Measurements from ENCODE around the gene PARD3B.

The PARD3B gene

DNA sequence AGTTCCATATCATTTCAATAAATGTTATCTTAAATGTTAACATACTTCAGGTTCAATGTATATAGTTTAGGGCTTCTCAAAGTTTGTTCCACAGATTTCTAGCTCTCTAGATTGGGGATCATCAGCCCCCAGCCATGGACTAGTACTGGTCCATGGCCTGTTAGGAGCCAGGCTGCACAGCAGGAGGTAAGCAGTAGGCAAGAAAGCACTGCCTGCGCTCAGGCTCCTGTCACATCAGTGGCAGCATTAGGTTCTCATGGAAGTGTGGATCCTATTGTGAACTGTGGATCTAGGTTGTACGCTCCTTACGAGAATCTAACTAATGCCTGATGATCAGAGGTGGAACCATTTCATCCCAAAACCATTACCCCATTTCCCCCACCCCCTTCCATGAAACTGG, 531.1 kb downstream of the PARD3B start:
- DNase-seq: no peak

DNA sequence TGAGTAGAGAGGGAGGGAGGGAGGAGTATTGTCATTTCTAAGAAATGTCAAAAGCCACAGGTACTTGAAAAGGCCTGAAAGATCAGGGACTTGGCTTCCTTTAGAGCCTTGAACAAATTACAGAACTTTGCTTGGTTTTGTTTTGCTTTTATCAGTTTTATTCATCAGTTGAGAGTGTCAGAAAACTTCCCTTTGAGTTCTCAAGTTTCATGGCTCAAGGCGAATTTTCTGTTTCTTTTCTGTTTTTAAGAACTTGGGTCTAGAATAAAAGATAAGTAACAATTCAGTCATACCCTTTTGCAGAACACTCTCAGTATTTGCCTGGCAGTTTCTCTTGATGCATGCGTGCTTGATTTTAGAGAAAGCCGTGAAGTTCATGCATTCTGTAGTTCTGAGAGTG, 531.9 kb downstream of the PARD3B start:
- no peak for DNase-seq

DNA sequence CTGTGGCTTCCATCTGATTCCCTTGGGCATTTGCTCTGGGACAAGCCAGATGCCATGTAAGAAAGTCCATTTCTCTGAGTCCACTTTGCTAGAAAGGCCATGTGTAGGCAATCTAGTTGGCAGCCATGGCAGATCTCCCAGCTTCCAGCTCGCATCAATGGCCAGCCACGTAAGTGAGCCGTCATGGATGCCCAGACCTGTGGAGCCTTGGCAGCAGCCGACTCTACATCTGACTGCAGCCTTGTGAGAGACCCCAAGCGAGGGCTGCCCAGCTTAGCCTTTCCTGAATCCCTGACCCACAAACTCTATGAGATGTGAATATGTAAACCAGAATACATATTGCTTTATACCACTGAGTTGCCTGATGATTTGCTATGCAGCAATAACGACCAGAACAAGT, 533.5 kb downstream of the PARD3B start:
- no peak for DNase-seq

DNA sequence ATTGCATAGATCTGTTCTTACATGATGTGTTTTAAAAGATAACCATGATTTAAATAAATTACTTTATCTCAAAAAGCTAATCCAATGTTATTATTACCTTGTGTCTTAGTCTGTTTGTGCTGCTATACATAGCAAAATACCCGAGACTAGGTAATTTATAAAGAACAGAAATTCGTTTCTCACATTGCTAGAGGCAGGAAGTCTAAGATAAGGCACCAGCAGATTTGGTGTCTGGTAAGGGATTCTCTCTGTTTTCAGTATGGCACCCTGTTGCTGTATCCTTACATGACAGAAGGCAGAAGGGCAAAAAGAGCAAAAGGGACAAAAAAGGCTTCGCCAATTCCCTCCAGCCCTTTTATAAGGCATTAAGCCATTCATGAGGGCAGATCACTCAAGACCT, 533.9 kb downstream of the PARD3B start:
- no peak for DNase-seq

DNA sequence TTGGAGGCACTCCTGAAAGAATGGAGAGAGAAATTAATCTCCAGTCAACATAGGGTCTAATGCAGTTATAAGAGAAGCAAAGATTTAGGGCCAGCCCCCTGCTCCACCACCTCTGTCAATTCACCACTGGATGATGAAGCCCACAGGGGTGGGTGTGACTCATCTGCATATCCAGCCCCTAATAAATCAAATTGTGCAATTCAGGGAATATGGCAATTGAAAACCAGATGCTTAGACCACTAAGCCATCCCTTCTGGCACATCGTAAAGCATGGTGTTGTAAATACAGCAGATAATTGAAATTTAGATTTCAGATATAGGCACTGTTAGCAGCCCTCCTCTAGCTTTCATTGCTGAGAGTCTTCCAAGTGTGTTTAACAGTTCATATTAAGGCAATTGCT, 541.4 kb downstream of the PARD3B start:
- no peak for DNase-seq

DNA sequence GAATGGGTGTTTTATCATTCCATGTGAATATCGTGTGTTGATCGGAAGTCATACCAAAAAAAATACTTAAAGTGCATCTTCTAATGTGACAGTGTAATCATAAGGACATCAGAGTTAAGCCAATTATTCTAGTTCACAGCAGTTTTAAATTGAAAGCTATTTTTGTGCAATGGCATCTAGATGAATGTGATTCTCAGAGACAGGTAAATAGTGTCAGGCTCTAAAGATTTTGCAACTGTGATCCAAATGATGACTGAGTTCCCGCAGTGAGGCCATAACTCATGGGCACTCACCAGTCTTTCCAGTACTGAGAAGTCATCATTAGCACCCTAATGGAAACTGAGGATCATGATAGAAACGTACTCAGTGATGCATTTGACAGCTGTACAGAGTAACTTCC, 542.6 kb downstream of the PARD3B start:
- DNase-seq: no peak

DNA sequence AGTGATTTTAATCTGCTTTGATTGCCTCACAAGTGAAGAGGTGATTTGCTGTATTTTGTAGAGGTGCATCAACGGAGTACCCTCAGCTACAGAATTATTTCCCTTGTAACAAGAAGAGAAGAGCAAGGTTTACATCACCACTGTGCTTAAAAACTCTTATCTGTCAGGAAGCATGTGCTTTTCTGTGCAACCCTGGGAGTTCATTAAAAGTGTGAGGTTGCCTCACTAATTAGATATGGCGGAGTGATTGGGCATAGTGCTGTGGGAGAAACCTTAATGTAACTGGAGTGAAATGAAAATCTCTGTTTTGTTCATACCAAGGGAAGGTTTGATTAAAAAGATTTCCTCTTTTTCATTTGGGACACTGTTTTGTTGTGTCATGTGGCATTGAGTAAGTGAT, 544.7 kb downstream of the PARD3B start:
- DNase-seq: no peak

DNA sequence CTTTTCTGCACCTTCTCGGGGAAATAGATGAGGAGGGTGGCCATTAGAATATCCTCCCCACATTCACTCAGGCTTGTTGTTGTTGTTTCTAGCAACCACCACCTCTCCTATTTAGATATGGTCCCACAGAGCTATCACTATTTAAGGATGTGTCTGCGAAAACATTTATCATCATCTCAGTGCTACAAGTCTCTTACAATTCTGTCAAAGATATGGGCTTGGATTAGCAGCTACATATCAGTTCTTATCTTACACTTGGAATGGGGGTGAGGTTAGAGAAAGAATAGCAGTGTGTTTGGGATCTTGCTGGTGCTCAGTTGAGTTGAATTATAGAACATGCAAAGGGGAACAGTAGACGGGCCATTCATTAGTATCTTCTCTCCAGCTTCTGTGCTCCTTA, 546.1 kb downstream of the PARD3B start:
- DNase-seq: no peak

DNA sequence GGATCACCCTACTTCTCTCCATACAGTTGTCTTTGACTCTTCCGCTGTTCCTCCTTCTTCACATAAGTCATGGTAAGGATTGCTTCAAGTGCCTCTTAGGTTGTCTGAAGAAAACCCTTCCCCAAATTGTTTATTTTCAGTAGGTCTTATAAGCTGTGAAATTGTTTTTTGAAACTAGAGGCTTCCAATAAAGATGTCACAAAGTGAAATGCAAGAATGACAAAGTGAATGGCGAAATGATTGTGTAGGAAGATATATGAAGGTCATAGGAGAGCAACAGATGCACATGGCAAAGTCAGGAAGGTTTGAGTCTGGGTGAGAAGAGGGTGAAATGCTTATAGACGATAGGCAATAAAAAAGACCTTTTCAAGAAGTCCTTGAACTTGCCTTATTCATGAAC, 548.8 kb downstream of the PARD3B start:
- DNase-seq: no peak

DNA sequence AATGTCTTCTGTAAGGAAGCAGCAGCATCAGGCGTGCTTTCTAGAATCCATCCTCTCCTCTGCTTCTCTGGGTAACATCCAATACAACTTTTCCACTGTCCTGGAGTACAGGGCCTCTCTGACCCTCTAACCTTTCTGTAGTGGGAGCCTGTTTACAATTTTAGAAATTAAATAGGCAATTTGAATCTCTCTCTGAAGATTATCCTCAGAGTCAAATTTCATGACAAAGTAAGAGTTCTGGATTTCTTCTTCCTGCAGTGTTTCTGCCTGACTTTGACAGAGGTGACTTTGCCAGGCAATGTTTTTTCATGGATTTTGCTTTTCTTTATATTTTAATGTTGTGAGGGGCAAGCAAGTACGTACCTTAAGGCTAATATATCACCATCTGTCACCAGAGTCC, 558.4 kb downstream of the PARD3B start:
- no peak for DNase-seq

DNA sequence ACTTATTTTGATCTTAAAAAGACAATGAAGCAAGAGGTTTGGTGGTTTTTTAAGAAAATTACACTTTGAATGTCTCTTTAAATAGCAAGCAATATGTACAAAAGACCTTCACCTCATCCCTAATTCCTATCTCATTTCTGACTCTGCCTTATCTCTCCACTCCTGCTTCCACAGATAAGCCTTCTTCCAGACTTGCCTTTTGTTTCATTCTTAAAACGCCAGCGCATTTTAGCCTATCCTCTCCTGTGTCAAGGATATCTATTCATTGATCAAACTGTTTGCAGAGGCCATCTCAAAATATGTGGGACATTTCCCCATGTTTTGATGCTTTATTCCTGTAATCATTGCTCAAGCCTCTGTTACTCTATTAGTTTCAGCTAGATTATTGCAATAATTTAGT, 562.5 kb downstream of the PARD3B start:
- no peak for DNase-seq

DNA sequence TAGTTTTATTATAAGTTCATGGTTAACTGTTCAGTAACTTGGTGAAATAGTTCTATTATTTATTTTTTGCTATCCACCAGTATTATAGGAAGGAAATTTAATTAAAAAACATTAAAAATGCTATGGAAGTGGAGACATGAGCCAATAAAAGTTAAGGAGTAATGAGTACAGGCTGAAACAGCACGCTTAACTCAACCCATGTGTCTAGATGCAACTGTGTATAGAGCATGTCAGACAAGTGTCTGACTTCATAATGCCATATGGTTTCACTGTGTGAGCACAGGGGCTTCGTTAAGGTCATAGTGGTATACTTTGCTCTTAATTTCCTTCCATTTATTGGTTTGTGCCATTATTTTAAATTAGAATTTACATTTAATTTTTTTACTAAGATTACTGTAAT, 570.2 kb downstream of the PARD3B start:
- no peak for DNase-seq

DNA sequence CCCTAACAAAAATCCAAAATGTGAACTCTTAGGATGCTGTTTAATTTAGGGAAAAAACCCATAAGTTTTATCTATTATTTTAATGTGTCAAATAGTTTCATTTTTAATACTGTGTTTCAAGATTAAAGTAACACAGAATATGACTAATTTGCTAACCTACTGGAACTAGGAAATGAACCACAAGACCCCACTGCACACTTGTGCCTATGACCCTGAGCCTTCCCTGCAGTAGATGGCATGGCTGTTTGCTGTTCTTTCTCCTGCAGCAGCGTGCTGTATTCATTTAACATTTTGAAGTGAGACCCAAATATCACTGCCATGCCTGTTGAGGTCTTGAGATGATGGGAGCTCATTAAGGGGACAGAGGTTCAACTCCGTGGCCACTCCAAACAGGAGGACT, 571.9 kb downstream of the PARD3B start:
- no peak for DNase-seq

DNA sequence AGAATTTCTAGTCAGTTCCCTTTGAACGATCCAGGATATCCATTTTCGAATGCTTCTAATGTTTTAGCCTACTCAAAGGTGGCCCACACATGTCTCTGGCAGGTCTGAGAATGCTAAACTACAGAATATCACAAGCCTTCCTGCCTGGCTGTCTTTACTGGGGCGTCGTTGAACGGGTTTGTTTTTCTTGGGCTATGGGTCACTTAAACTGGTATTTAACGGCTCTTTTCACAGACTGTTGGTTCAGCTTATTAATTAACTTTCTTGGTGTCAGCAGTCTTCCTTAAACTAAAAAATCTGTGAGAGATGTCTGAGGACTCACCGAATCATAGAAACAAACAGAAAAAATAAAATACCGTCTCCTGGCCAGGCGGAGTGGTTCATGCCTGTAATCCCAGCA, 573.9 kb downstream of the PARD3B start:
- DNase-seq: no peak

DNA sequence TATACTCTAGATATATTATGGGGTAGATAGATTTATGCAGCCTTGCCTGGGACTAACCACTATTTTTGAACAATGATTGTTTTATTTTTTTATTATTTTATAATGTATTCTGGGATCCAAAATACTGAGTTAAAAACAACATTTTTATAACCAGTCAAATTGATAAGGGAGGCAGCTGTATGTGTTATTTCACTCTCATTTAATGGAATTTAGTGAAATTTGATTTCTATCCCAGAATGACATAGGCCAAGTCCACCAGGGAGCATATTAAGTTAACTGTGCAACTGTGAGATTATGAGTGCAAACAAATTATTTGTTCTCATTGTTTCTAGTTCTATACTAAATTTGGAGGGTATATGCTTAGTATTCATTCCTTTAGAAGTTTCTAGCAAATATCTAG, 583.5 kb downstream of the PARD3B start:
- no peak for DNase-seq

DNA sequence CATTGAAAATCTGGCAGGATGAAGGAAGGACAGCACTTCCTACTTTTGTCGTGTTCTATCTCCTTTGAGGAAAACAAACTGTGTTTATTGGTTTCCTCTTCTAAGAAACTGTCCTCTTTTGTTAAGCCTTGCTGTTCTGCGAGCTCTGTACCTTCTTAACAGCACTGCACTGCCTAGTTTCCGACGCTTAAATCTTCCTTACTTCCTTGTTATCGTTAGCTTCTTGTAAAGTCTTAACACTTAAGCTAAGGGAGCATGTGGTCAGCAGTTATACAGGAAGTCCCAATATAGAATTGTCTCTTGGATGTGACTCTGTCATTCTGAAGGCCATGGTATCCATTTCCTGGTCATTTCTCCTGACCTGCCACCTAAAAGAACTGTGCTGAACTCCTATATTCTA, 584.3 kb downstream of the PARD3B start:
- DNase-seq: no peak

DNA sequence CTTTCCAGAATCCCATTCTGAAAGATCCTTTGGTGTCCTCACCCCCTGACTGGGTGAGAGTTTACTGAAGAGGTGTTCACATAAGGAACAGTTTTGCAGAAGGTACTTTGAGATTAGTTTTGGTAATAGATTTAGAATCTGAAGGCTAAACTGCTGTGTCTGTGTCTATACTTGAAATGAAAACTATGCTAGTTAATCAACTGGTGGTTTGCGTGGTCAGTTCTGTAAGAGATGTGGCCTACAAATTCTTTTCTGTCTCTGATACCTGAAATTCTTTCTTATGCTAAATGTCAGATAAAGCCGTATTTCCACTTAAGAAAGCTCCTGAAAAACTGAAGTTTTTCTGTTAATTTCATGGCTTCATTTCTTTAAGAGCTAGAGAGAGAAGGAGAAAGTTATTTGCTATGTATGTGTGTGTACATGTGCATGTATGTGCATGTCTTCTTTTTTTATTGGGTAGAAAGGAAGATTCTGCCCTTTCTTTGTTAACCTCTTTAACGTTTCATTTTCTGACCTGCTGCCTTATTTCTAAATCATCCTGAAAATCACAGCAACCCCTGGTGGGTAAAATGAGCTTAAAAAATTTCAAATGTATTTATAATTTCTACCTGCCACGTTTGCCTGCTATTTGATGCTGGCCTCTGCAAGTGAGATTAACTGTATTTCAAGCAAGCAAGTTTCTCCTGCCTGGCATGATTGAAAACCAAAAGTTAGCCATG, 585.0 kb downstream of the PARD3B start:
- DNase-seq: no peak

DNA sequence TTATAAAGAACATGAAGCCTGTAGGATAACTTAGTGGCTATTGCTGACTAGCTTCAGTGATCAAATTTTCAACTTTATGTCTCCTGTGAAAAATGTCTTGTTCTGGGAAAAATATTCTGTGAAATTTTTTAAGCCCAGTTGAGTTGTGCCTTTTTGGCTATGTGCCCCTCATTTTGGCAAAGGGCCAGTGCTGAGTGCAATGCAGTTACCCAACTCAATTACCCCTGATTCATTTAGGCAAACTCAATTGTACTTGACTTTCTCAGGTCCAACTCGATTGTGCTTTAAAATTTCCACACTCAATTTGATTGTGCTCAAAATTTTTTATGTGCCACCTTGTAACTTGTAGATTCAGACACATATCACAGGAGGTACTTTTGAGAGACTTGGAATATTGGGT, 588.3 kb downstream of the PARD3B start:
- DNase-seq: no peak

DNA sequence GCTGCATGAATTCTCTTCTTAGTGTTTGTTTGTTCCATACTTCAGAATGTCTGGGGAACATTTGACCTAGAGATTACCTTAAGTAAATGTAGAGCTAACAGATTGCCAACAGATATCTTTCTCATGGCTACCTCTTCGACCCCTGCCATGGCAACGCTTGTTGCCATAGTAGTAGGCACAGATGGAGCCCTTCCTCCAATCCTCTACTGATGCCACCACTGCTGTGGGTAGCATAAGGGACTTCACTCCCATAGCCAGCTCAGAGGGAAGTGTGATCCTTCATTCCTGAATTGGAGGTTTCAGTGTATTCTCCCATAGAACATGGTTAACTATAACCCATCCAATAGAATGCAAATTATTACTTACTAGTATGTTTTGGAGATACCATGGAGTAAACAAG, 593.5 kb downstream of the PARD3B start:
- no peak for DNase-seq

DNA sequence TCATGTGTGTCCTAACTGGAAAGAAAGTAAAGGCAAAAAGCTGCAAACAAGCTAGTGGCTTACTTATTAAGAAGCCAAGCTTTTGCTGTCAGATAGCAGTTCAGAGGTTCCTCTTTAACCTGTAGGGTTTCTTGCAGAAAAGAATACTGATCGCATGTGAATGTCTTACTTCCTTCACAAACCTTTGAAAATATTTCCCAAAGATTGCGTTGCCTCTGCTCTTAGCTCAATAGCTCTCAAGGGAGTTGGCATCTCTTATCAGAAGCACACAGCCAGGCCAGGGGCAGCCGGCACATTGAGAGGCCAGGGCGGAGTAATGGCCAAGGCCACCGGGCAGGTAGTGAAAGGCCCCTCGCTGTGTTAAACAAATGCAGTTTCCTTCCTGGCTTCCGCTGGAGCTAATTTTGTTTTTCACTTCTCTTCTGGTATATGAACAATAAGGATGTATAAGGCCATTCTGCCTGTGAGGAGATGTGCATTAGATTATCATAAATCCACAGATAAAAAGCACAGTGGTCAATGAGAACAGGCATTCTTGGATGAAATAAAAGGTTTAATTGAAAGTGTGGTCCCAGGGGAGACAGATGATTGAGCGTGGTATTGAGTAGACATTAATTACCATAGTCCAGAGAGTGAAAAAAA, 594.7 kb downstream of the PARD3B start:
- no peak for DNase-seq

DNA sequence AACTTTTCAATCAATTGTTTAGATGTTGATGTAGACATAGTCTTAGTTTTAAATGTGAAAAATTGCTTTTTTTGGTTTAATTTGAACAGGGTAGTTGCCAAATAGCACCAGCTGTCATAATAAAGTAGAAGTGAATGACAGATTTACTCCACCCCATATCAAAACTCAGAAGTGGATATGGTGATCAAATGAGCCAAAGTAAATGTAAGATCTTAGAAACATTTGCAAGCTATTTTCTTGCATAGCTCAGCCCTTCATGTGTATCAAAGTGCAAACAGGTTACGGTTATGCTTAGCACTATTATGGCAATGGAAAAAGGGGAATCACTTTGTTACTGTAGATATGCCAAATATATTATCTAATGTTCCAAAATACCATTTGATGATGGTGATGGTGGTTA, 596.1 kb downstream of the PARD3B start:
- no peak for DNase-seq

DNA sequence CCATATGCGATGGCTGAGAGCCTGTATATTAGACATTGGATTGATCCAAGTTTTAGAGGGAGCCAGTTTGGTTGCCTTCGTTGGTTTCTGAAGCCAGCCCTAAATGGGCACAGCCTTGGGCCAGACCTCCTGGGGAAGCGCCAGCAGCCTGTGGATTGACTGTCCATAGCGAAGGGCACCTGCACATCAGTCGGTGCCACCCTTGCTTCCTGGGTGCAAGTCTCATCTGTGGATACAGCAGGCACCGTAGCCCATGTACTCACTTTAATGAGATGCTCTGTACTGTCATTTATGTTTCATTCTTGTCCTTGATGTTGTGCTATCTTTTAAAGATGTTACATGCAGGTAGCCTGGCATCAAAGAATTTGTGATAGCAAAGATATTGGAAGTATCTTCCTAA, 600.6 kb downstream of the PARD3B start:
- no peak for DNase-seq

DNA sequence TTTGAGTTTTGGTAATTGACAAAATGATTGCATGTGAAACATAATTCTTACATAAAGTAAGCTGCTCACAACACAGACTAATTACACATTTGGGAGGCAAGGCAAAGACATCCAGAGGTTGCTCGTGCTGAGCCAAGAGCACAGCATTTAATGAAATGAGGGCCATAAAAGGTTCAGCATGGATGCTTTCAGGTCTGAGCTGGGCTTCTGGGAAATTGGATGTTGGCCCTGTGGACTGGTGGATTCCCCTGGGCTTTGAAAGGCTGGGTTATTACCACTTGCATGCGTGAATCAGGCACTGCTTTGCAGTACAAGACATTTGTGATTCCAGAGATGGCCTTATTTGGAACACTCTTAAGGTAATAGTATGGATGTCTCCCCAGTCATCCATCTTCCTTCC, 603.5 kb downstream of the PARD3B start:
- no peak for DNase-seq

DNA sequence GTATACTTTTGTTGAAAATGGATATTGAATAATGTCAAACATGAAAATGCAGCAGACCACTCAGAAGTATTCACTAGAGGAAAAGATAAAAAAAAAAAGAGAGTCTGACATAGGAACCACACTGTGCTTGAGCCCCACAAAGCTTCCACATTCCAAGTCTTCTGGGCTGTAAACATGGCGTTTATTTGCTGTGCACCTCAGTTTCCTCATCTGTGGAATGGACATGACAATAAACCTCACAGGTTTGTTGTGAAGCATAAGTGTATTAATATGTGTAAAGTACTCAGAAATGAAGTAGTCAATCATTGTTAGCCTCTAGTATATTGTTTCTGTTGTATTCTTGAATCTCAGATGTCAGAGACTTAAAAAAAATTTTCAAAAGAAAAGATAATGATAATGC, 611.2 kb downstream of the PARD3B start:
- DNase-seq: no peak

DNA sequence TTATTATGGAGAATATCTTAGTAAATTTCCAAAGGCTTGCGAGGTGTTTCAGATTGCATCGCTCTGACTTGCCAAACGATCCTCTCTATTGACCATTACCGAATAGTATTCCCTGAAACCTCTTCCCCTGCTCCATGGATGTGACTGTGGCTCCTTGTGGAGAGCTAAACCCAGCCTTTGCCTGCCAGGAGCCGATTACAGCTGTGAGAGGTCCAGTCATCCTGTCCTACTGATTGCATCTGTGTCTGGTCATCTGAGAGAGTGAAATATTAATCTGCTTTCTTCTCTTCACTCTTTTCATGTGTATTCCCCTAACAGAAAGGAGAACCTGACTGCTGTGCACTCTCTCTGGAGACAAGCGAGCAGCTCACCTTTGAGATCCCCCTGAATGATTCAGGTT, 613.1 kb downstream of the PARD3B start:
- no peak for DNase-seq

All from activated effector memory CD4-positive, alpha-beta T cell treated with Interleukin-2 at 50 U/mL for 16 hours (primary cell).